NCI-H2227 (cell line): ENCODE data around the gene UBN1.

Experiments
- DNase-seq: peaks from one replicate; lab custom pipeline; 2025; ENCODE audit not compliant: unreplicated experiment; lab: John Stamatoyannopoulos, UW

UBN1 gene, protein sequence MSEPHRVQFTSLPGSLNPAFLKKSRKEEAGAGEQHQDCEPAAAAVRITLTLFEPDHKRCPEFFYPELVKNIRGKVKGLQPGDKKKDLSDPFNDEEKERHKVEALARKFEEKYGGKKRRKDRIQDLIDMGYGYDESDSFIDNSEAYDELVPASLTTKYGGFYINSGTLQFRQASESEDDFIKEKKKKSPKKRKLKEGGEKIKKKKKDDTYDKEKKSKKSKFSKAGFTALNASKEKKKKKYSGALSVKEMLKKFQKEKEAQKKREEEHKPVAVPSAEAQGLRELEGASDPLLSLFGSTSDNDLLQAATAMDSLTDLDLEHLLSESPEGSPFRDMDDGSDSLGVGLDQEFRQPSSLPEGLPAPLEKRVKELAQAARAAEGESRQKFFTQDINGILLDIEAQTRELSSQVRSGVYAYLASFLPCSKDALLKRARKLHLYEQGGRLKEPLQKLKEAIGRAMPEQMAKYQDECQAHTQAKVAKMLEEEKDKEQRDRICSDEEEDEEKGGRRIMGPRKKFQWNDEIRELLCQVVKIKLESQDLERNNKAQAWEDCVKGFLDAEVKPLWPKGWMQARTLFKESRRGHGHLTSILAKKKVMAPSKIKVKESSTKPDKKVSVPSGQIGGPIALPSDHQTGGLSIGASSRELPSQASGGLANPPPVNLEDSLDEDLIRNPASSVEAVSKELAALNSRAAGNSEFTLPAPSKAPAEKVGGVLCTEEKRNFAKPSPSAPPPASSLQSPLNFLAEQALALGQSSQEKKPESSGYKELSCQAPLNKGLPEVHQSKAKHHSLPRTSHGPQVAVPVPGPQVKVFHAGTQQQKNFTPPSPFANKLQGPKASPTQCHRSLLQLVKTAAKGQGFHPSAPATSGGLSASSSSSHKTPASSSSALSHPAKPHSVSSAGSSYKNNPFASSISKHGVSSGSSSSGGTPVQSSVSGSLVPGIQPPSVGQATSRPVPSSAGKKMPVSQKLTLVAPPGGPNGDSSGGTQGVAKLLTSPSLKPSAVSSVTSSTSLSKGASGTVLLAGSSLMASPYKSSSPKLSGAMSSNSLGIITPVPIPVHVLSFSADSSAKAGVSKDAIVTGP (N-terminal part only)

DNA sequence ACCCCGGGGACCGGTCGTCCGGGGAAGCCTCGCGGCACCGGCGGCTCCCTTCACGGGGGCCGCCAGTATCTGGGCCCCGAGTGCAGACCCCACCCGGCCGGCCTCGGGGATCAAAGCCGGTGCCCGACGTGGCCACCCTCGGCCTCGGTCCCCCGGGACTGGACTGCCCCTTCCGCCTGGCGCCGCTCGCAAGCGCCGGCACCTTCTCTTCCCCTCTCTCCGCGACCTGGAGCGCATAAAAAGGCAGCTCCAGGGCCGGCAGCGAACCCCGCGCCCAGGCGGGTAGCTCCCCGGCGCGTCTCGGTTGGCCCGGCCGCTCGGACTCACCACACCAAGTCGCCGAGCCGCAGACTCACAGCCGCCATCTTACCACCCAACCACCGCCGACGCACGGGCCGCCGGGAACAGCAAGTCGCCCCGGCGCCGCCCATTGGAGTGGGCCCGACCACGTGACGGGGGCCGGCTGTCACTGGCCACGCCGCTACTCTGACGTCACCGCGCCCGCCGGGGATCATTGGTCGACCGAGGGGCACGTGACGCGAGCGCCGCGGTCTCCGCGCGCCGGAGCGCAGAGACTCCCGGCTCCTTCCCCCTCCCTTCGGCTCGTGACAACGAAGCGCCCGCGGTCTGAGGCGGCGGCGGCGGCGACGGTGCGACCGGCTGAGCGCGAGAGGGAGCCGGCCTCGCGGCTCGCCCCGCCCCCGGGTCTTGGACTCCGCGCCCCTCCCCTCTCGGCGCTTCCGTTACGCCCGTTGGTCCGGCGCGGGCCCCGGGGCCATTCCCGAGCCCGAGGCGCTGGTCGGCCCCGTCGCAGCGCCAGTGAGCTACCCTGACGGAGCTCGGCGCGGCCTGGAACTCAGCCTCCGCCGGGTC, at the start of gene UBN1, which contains the start of gene GLYR1:
UBN1 (plus strand) TSS at position 581 of the 873 bp plus-strand sequence. CDS start 5,437 bp downstream, outside the sequence.
GLYR1 (minus strand) TSS at position 388 of the 873 bp plus-strand sequence; CDS start at position 365, 23 bp downstream.
- DNase-seq = peak; percentile 99

DNA sequence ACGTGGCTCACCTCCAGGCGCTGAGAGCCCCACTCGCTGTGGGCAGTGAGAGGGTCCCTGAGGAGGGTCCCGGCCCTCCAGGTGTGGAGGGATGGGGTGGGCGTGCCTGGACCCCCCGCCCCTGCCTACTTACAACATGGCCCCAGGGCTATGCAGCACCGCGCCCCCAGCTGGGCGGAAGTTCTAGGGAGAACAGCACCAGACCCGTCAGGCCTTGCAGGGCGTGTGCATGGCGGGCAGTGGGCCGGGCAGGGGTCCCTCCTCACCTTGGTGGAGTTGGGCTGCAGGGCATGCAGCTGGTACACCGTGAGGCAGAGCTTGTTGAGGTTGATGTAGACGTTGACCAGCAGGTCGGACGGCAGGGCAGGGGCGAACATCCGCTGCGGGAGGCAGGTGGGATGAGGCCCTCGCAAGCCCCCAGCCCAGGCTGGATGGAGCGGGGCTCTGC, 49.5 kb upstream of the UBN1 start:
- no peak for DNase-seq

GRCh38 chr16:4798456-4798855, 48.8 kb upstream of the UBN1 start:
- no peak for DNase-seq

- no peak for DNase-seq
Observed at GRCh38 chr16:4799171-4799855, 48.0 kb upstream of the UBN1 start.

- peak; percentile 54 for DNase-seq
Observed at GRCh38 chr16:4800290-4801041, 46.8 kb upstream of the UBN1 start.

DNA sequence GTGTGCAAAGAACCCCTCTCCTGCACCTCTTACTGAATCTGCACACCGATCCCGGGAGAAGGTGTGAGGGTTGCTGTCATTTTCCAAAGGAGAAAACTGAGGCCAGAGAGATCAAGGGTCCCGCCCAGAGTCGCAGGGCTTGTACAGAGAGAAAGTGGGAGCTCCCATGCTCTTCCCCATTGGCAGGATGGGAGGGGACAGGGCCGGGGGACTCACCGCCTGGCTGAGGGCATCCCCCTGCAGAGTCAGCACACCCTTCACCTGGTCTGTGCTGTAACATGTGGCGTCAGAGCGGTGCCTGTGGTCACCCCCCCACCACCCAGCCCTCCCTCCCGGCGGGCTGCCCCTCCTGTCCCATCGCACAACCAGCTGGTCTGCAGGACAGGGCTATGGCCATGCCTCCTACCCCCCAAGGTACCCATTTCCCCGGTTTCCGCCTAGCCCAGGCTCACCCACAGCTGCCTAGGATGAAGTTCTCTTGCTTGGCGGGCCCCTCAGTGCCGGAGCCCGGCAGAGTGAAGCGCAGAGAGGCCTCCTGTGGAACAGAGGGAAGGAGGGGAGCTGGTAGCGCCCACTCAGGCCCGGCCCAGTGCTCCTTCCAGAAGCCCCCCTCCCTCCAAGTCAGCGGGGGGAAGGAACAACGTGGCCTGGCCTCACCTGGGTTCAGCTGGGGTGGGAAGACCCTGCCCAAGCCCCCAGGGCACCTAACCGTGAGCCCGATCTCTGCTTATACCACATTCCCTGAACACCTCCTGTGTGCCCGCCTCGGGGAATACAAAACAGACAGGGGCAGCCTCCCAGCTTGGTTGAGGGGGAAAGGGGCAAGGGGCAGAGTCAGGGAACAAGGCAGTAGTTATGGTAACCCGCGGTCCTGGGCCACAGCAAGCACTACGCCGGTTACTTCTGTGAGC, 46.0 kb upstream of the UBN1 start:
- DNase-seq = no peak

DNA sequence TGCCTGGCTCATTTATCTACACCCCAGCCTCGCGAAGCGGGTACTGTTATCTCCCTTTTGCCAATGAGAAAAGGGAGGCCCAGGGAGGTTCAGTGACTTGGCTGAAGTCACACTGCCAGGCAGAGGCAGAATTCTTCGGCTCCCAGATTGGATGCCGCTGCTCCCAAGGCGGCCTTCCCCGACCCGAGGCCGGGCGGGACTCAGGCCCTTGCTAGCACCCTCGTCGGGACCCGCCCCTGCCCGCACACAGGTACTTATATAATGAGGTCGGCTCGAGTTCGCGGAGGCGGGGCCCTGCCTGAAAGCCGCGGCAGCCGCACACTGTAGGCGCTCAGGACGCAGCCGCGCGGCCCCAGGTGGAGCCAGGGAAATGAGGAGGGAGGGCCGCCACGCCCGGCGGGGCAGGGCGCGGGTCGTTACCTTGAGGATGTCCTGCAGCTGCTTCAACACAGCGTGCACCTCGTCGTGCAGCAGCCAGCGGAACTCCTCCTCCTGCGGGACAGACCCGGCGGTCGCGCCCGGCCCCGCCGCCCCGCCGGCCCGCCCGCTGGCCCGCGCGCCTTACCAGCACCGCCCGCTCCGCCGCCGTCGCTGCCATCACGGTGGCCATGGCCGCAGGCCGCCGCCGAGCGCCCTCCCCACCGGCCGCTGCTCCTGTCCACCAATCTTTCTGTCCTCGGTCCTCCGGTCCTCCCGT, 45.2 kb upstream of the UBN1 start, which contains the start of gene ROGDI:
ROGDI (minus strand) TSS at position 672 of the 697 bp plus-strand sequence; CDS start at position 610, 62 bp downstream.
- DNase-seq = peak; percentile 87

GRCh38 chr16:4802659-4803287, 44.5 kb upstream of the UBN1 start:
- peak; percentile 96 for DNase-seq

DNA sequence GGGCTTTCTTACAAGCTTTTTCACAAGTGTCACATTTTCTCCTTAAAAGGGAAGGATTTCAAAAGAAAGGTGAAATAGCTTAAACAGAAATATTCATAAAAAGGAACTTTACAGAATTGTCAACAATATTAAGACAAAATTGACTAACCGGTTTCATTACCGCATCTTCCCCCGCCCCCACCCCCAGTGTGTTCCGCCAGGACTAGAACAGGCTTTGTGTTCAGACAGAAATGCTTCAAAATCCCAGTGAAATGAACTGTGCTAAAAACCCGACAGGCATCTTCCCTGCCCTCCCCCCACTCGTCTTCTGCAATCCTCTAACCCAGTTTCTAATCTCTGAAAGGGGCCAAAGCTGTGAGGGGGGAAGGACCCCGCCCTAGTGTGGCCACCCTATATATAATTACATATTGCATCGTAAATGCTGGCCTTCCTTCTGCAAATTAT, 43.9 kb upstream of the UBN1 start:
- DNase-seq = no peak

- DNase-seq = no peak
Observed at GRCh38 chr16:4803898-4804762, 43.2 kb upstream of the UBN1 start.

GRCh38 chr16:4805231-4805630, 42.0 kb upstream of the UBN1 start:
- DNase-seq = no peak

DNA sequence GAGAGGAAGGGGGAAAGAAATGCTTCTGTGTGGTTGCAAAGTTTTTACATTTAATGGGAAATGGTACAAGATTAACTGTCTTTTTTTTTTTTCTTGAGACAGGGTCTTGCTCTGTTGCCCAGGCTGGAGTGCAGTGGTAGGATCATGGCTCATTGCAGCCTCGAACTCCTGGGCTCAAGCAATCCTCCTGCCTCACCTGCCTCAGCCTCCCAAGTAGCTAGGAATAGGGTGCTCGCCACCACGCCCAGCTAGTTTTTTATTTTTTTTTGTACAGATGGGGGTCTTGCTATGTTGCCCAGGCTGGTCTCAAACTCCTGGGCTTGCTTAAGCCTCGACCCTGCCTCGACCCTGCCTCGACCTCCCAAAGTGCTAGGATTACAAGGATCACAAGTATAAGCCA, 41.0 kb upstream of the UBN1 start:
- DNase-seq = no peak

DNA sequence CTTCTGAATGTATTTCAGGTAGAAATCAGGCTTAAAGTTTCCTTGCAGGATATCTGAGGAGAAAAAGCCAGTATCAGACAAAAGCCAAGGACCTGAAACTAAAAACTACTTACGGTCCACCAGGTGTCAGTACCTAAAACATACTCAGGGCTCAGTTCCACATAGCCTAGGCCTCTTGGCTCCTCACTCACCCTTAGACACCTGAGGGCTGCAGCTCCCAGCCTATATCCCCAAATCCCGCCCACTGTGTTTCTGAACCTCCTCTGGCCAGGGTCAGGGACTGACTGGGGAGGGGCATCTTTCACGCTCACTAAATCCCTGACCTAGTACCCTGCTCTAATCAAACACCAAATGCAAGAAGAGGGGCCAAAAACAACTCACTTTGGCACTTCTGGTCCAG, 36.0 kb upstream of the UBN1 start:
- no peak for DNase-seq

- DNase-seq = no peak
Observed at GRCh38 chr16:4811773-4812172, 35.5 kb upstream of the UBN1 start.

GRCh38 chr16:4813251-4814003, 33.9 kb upstream of the UBN1 start:
- DNase-seq = no peak
